HepG2 (cell line): ENCODE results near the gene AKT2. TPM values are rescaled to one million over a fixed set of nuclear protein-coding genes. Genes with fewer than 3 reads are reported as not detected.

Experiments
- ATAC-seq: fragments of 200-7000 bp; cut with Tn5 transposase; 3 replicates; pipeline ENCODE4 v1.9.1; 2020; ENCODE audit warnings: mild to moderate bottlenecking, moderate library complexity
- BruUV-seq: library from RNA; stranded (reverse); fragments of 400-500 nt; replicated peaks from 2 replicates; lab custom pipeline; 2021; lab: Mats Ljungman, UMichigan
- CTCF ChIA-PET: fragments of 300-600 bp; formaldehyde crosslinking; extraction: SDS; loops from one replicate; lab custom pipeline; 2021; ENCODE audit warnings: low total read pairs, inconsistent platforms, low intra/inter-chr PET ratio; lab: Yijun Ruan, JAX
- POLR2A ChIA-PET: fragments of 350-600 bp; sonication (Branson Sonifier 250); formaldehyde crosslinking; loops from one replicate; lab custom pipeline; 2020; ENCODE audit warnings: antibody characterized with exemption, inconsistent platforms; lab: Yijun Ruan, JAX
- DNase-seq: peaks from one replicate; pipeline ENCODE4 v3.0.0-alpha.2; 2015; ENCODE audit warnings: low spot score
- FAIRE-seq: peaks from 3 replicates; lab custom pipeline; 2011; peaks lifted over from hg19 to GRCh38; lab: Jason Lieb, UNC
- H2AFZ ChIP-seq: one replicate; pipeline ENCODE4 v1.6.1; 2011; ENCODE audit warnings: low read length, inconsistent platforms
- H3K27ac ChIP-seq: fragments of 300-600 bp; 3 replicates; pipeline ENCODE4 v1.8.0; 2011; ENCODE audit warnings: mixed run types, mild to moderate bottlenecking, mixed read lengths, low read length, inconsistent platforms; ENCODE audit not compliant: insufficient read depth; ENCODE audit errors: extremely low read length
- H3K27me3 ChIP-seq, 2 experiments: fragments of 200-600 bp in 1 of 2; 2 replicates in 1 of 2; 3 replicates in 1 of 2; pipeline versions ENCODE4 v1.6.0 to v1.8.0; 2011; ENCODE audit warnings: low read length in 2 of 2, mild to moderate bottlenecking in 2 of 2, moderate library complexity in 2 of 2, inconsistent platforms in 1 of 2; ENCODE audit not compliant: insufficient read depth in 2 of 2, control insufficient read depth in 1 of 2
- H3K36me3 ChIP-seq, 2 experiments: fragments of 200-600 bp in 1 of 2; replicated peaks in 1 of 2; 2 replicates in 1 of 2; 3 replicates in 1 of 2; pipeline versions ENCODE4 v1.5.1 to v1.8.0; 2011; ENCODE audit warnings: low read length in 2 of 2, inconsistent platforms in 1 of 2; ENCODE audit not compliant: insufficient read depth in 2 of 2, control insufficient read depth in 1 of 2
- H3K4me1 ChIP-seq: 2 replicates; pipeline ENCODE4 v1.5.1; 2012; ENCODE audit warnings: low read length, inconsistent platforms; ENCODE audit not compliant: insufficient read depth
- H3K4me2 ChIP-seq: 2 replicates; pipeline ENCODE4 v1.6.0; 2011; ENCODE audit warnings: low read depth, low read length, inconsistent platforms
- H3K4me3 ChIP-seq, 3 experiments: fragments of 200-600 bp in 1 of 3; sonication (generic), shearing (Covaris generic) in 1 of 3; replicated peaks in 1 of 3; 2 replicates each; pipeline ENCODE4 v1.5.1; 2011 to 2016; ENCODE audit warnings: low read length in 3 of 3, inconsistent platforms in 2 of 3, low read depth in 2 of 3, mild to moderate bottlenecking in 2 of 3, control low read depth in 1 of 3, mixed read lengths in 1 of 3; ENCODE audit not compliant: insufficient read depth in 1 of 3
- H3K79me2 ChIP-seq: one replicate; pipeline ENCODE4 v1.6.1; 2011; ENCODE audit warnings: low read length, inconsistent platforms; ENCODE audit not compliant: insufficient read depth
- H3K9ac ChIP-seq: 2 replicates; pipeline ENCODE4 v1.6.0; 2011; ENCODE audit warnings: mild to moderate bottlenecking, low read depth, low read length, inconsistent platforms; ENCODE audit not compliant: insufficient read depth
- H3K9me3 ChIP-seq: 2 replicates; pipeline ENCODE4 v1.5.1; 2012; ENCODE audit warnings: mild to moderate bottlenecking, low read length
- H4K20me1 ChIP-seq: 2 replicates; pipeline ENCODE4 v1.6.0; 2011; ENCODE audit warnings: inconsistent platforms, mild to moderate bottlenecking, low read length, moderate library complexity; ENCODE audit not compliant: insufficient read depth
- CAMTA2 ChIP-seq: sonication (generic); formaldehyde crosslinking; IDR thresholded peaks from 2 replicates; pipeline ENCODE4 v1.4.0; 2020; ENCODE audit warnings: mild to moderate bottlenecking, missing genetic modification reagents, borderline replicate concordance
- FOXA1 ChIP-seq, 2 experiments: fragments of 450-650 bp in 1 of 2; sonication (generic) in 1 of 2; formaldehyde crosslinking in 1 of 2; IDR thresholded peaks; 2 replicates each; pipeline versions ENCODE4 v1.4.0 to v1.6.1; 2016 to 2020; ENCODE audit warnings: missing genetic modification reagents in 1 of 2
- KDM2A ChIP-seq: sonication (generic); formaldehyde crosslinking; IDR thresholded peaks from 2 replicates; pipeline ENCODE4 v1.4.0; 2020; ENCODE audit warnings: low read depth, missing genetic modification reagents, borderline replicate concordance
- KDM6A ChIP-seq: IDR thresholded peaks from 2 replicates; pipeline ENCODE4 v1.6.1; 2016; ENCODE audit warnings: low read depth
- MAFK ChIP-seq, 2 experiments: IDR thresholded peaks in 1 of 2; conservative IDR thresholded peaks in 1 of 2; 2 replicates each; pipeline ENCODE4 v1.6.1; 2011; ENCODE audit warnings: improper control_type of control experiment in 2 of 2, low read length in 2 of 2
- MBNL3 ChIP-seq: fragments of 250-450 bp; sonication (Bioruptor Pico); conservative IDR thresholded peaks from 2 replicates; pipeline ENCODE4 v1.8.0; 2022; ENCODE audit warnings: mild to moderate bottlenecking, inconsistent platforms
- MIER2 ChIP-seq: IDR thresholded peaks from 2 replicates; pipeline ENCODE4 v1.6.1; 2016; ENCODE audit warnings: missing biosample characterization, missing genetic modification reagents
- NFKB2 ChIP-seq: sonication (generic); formaldehyde crosslinking; IDR thresholded peaks from 2 replicates; pipeline ENCODE4 v1.4.0; 2020; ENCODE audit warnings: missing genetic modification reagents, borderline replicate concordance
- NR3C1 ChIP-seq: sonication (generic); formaldehyde crosslinking; IDR thresholded peaks from 2 replicates; pipeline ENCODE4 v1.4.0; 2020; ENCODE audit warnings: missing genetic modification reagents
- ZNF672 ChIP-seq: sonication (generic); formaldehyde crosslinking; IDR thresholded peaks from 2 replicates; pipeline ENCODE4 v1.8.1; 2022; ENCODE audit warnings: missing genetic modification reagents
- ZNF7 ChIP-seq: IDR thresholded peaks from 2 replicates; pipeline ENCODE4 v1.6.1; 2016; ENCODE audit warnings: missing biosample characterization, missing genetic modification reagents
- WGBS: methylation state at CpG from one replicate; pipeline ENCODE4 v1.1.6; 2017; ENCODE audit warnings: low lambda C conversion rate; 5-methylcytosine and 5-hydroxymethylcytosine counted together
- in situ Hi-C: cut with HindIII; loops from 2 replicates; pipeline ENCODE4 v1.10.0; 2017; ENCODE audit warnings: low pct_unique_long_range_greater_than_20kb; ENCODE audit not compliant: extremely low pct_ligation_motif_present
- intact Hi-C: fragments of 100-400 bp; cut with micrococcal nuclease; formaldehyde crosslinking; loops from one replicate; pipeline ENCODE4 v1.10.0; 2022; ENCODE audit not compliant: unreplicated experiment
- polyA plus RNA-seq, 8 experiments: library from polyadenylated mRNA; depleted of rRNA in 3 of 8; stranded (reverse) in 7 of 8; unstranded in 1 of 8; fragments of >200 nt; fragmentation: Illumina TruSeq in 4 of 8; extraction: Trizol in 4 of 8; gene quantifications; 2 replicates each; pipeline versions ENCODE4 v1.2.1 to v1.2.3, GENCODE V29; 2011 to 2016; ENCODE audit warnings: low read depth in 4 of 8, missing spikeins in 1 of 8, mixed read lengths in 1 of 8; ENCODE audit not compliant: insufficient read depth in 1 of 8
- total RNA-seq, 5 experiments: library from RNA; depleted of rRNA; stranded (reverse); fragments of >200 nt; fragmentation: Illumina TruSeq; extraction: Trizol; gene quantifications; 2 replicates each; pipeline ENCODE4 v1.2.3, GENCODE V29; 2016; ENCODE audit warnings: low read depth in 1 of 5
- TF ChIP-seq, protein P1 (sequence below): sonication (generic); formaldehyde crosslinking; IDR thresholded peaks from 2 replicates; pipeline ENCODE4 v1.9.0; 2021; ENCODE audit warnings: mild to moderate bottlenecking, missing genetic modification reagents
- TF ChIP-seq, protein P2 (sequence below), 2 experiments: sonication (generic) in 1 of 2; formaldehyde crosslinking in 1 of 2; IDR thresholded peaks; 2 replicates each; pipeline versions ENCODE4 v1.6.1 to v1.9.0; 2014 to 2022; ENCODE audit warnings: antibody characterized with exemption in 1 of 2, borderline replicate concordance in 1 of 2, inconsistent platforms in 1 of 2, low read depth in 1 of 2, missing genetic modification reagents in 1 of 2

AKT2 gene
- total and polyA plus RNA-seq, 2 of the 13 experiments (the other 11 are each of a cell fraction or from before 2014, with no cell fraction given), result 82.1 to 173 TPM

DNA sequence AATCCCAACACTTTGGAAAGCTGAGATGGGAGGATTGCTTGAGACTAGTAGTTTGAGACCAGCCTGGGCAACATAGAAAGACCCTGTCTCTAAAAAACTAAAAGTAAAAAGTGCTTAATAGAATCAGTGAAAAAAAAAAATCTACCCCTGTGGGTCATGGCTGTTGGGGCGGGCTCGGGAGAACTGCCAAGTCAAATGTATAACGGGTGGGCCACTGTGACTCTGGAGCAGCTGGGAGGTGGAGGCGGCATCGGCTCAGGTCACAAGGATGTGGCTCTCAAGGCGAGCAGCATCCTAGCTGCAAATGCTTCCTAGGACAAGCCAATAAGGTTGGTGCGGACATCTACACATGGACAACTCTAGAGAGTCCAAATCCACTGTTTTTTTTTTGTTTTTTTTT, 32.2 kb upstream of the AKT2 start:
- in situ Hi-C loops, result no loop called here
- peaks cover 7 to 18% of the 10 kb centered on the region in 2 experiments; a peak in 3 of 5 replicates for H3K36me3 ChIP-seq
- no peaks in the 10 kb centered on the region for H4K20me1 ChIP-seq
- ATAC-seq, result no peak
- no peak for FAIRE-seq
- no peak overlapping the region for H3K27ac ChIP-seq
- no peak overlapping the region for H3K9ac ChIP-seq
- no peaks in the 10 kb centered on the region for H3K79me2 ChIP-seq
- no peaks in the 10 kb centered on the region for H3K27me3 ChIP-seq
- H3K9me3 ChIP-seq, result no peaks in the 10 kb centered on the region
- intact Hi-C loops, result no loop called here
- 93% methylated on average over 7 of the region's 7 CpGs for WGBS
- ChIA-PET CTCF (no interaction called here), POLR2A (no interaction called here)
- H2AFZ ChIP-seq, result no peak overlapping the region
- H3K4me2 ChIP-seq, result no peak overlapping the region
- H3K4me1 ChIP-seq, result peaks cover 10% of the 10 kb centered on the region
- no peak overlapping the region for H3K4me3 ChIP-seq
- no TSS peak for BruUV-seq
- no peak for DNase-seq
- TF ChIP-seq MAFK (conservative IDR thresholded peaks at IDR 0.05 in 1 of 2, IDR thresholded peaks at IDR 0.05 in 1 of 2; ENCODE audit: low read length in 2 of 2) (no peak), FOXA1 (IDR thresholded peaks at IDR 0.05) (no peak), FOXA1 (CRISPR knock-in tag; IDR thresholded peaks at IDR 0.05) (no peak), NR3C1 (CRISPR knock-in tag) (no peak), ZNF672 (CRISPR knock-in tag) (no peak), NFKB2 (CRISPR knock-in tag) (no peak), KDM6A (CRISPR knock-in tag) (no peak), MIER2 (CRISPR knock-in tag) (no peak), KDM2A (CRISPR knock-in tag) (no peak), MBNL3 (no peak), ZNF7 (CRISPR knock-in tag) (no peak), CAMTA2 (CRISPR knock-in tag) (no peak)
- TF ChIP-seq, protein P1, sequence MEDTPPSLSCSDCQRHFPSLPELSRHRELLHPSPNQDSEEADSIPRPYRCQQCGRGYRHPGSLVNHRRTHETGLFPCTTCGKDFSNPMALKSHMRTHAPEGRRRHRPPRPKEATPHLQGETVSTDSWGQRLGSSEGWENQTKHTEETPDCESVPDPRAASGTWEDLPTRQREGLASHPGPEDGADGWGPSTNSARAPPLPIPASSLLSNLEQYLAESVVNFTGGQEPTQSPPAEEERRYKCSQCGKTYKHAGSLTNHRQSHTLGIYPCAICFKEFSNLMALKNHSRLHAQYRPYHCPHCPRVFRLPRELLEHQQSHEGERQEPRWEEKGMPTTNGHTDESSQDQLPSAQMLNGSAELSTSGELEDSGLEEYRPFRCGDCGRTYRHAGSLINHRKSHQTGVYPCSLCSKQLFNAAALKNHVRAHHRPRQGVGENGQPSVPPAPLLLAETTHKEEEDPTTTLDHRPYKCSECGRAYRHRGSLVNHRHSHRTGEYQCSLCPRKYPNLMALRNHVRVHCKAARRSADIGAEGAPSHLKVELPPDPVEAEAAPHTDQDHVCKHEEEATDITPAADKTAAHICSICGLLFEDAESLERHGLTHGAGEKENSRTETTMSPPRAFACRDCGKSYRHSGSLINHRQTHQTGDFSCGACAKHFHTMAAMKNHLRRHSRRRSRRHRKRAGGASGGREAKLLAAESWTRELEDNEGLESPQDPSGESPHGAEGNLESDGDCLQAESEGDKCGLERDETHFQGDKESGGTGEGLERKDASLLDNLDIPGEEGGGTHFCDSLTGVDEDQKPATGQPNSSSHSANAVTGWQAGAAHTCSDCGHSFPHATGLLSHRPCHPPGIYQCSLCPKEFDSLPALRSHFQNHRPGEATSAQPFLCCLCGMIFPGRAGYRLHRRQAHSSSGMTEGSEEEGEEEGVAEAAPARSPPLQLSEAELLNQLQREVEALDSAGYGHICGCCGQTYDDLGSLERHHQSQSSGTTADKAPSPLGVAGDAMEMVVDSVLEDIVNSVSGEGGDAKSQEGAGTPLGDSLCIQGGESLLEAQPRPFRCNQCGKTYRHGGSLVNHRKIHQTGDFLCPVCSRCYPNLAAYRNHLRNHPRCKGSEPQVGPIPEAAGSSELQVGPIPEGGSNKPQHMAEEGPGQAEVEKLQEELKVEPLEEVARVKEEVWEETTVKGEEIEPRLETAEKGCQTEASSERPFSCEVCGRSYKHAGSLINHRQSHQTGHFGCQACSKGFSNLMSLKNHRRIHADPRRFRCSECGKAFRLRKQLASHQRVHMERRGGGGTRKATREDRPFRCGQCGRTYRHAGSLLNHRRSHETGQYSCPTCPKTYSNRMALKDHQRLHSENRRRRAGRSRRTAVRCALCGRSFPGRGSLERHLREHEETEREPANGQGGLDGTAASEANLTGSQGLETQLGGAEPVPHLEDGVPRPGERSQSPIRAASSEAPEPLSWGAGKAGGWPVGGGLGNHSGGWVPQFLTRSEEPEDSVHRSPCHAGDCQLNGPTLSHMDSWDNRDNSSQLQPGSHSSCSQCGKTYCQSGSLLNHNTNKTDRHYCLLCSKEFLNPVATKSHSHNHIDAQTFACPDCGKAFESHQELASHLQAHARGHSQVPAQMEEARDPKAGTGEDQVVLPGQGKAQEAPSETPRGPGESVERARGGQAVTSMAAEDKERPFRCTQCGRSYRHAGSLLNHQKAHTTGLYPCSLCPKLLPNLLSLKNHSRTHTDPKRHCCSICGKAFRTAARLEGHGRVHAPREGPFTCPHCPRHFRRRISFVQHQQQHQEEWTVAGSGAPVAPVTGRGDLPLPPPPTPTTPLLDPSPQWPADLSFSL (CRISPR knock-in tag), result no peak
- TF ChIP-seq, protein P2, sequence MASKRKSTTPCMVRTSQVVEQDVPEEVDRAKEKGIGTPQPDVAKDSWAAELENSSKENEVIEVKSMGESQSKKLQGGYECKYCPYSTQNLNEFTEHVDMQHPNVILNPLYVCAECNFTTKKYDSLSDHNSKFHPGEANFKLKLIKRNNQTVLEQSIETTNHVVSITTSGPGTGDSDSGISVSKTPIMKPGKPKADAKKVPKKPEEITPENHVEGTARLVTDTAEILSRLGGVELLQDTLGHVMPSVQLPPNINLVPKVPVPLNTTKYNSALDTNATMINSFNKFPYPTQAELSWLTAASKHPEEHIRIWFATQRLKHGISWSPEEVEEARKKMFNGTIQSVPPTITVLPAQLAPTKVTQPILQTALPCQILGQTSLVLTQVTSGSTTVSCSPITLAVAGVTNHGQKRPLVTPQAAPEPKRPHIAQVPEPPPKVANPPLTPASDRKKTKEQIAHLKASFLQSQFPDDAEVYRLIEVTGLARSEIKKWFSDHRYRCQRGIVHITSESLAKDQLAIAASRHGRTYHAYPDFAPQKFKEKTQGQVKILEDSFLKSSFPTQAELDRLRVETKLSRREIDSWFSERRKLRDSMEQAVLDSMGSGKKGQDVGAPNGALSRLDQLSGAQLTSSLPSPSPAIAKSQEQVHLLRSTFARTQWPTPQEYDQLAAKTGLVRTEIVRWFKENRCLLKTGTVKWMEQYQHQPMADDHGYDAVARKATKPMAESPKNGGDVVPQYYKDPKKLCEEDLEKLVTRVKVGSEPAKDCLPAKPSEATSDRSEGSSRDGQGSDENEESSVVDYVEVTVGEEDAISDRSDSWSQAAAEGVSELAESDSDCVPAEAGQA (IDR thresholded peaks at IDR 0.05; ENCODE audit: low read depth), result no peak
- TF ChIP-seq, protein P2 (CRISPR knock-in tag; IDR thresholded peaks at IDR 0.05; ENCODE audit: borderline replicate concordance), result no peak
